GM11168 (cell line): ENCODE measurements around the gene GNL2.
"Not testable (repeated sequence)": the region's sequence is repeated elsewhere in the genome, so short reads cannot be mapped to it uniquely, and the experiment has no call there.

Experiments
- in situ Hi-C: fragments of 300-500 bp; cut with MboI; formaldehyde crosslinking; loops from one replicate; pipeline ENCODE4 v1.12.0; 2022; ENCODE audit warnings: low sequenced_read_pairs; ENCODE audit not compliant: unreplicated experiment

GNL2 gene

DNA sequence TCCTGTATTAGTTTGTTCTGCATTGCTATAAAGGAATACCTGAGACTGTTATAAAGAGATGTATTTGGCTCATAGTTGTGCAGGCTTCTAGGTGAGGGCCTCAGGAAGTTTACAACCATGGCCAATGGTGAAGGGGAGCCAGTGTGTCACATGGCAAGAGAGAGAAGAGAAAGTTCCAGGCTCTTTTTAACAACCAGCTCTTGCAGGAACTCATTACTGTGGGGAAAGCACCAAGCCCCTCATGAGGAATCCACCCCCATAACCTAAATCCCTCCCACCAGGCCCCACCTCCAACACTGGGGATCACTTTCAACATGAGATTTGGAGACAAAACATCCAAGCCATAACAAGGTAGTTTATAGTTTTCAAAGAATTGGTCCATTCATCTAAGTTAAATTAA lies 76.1 kb downstream of the GNL2 start:
- in situ Hi-C loops, result no loop called here

DNA sequence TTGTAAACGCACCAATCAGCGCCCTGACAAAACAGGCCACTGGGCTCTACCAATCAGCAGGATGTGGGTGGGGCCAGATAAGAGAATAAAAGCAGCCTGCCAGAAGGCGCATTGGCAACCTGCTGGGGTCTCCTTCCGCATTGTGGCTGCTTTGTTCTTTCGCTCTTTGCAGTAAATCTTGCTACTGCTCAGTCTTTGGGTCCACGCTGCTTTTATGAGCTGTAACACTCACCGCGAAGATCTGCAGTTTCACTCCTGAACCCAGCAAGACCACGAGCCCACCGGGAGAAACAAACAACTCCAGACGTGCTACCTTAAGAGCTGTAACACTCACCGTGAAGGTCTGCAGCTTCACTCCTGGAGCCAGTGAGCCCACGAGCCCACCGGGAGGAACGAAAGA lies 76.8 kb downstream of the GNL2 start:
- in situ Hi-C loops, result not testable (repeated sequence)

DNA sequence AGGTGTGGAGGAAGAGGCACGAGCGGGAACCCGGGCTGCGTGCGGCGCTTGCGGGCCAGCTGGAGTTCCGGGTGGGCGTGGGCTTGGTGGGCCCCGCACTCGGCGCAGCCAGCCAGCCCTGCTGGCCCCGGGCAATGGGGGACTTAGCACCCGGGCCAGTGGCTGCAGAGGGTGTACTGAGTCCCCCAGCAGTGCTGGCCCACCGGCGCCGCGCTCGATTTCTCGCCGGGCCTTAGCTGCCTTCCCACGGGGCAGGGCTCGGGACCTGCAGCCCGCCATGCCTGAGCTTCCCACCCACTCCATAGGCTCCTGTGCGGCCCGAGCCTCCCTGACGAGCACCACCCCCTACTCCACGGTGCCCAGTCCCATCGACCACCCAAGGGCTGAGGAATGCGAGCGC lies 77.5 kb downstream of the GNL2 start:
- in situ Hi-C loops, result not testable (repeated sequence)

DNA sequence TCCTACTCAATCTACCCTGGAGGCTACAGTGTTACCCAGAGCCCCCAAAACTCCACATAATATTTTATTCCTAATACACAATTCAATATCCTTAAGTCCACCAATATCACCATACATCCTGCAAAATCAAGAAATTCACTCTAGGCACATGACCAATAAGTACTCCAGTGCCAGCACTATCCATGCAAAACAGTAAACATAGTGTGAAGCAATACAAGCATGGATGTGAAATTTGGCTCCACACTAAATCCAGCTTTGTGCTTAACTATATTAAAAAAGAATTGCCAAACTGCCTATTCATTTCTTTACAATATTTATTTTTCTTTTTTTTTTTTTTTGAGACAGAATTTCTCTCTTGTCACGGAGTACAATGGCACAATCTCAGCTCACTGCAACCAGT lies 78.2 kb downstream of the GNL2 start:
- in situ Hi-C loops, result no loop called here
